ENCODE measurements around the gene NLRP9. TPM values are rescaled to one million over a fixed set of nuclear protein-coding genes. Genes with fewer than 3 reads are reported as not detected.

The NLRP9 gene
- total and polyA plus RNA-seq, 2 of the 8 experiments (the other 6 are each of a cell fraction or from before 2014, with no cell fraction given), result not detected

- H3K9ac ChIP-seq (replicated peaks in 1 of 4; ENCODE audit: extremely low read depth in 1 of 4, low read depth in 3 of 4, low read length in 3 of 4), result no peak overlapping the region
- no peak overlapping the region for H3K14ac ChIP-seq (ENCODE audit: insufficient read length)
- H2AK5ac ChIP-seq (ENCODE audit: low read depth, low read length), result no peak overlapping the region
- no peak overlapping the region for H4K91ac ChIP-seq (replicated peaks; ENCODE audit: insufficient read length, low read length)
- CTCF ChIA-PET (ENCODE audit: partially characterized antibody), result no interaction called here
- WGBS, 2 experiments (ENCODE audit: extremely low coverage in 1 of 2, insufficient coverage in 1 of 2, insufficient read length in 1 of 2, insufficient replicate concordance in 2 of 2, low coverage in 1 of 2, low lambda C conversion rate in 2 of 2, missing lambda C conversion rate in 1 of 2), result 71% methylated on average over 6 of the region's 6 CpGs; no CpG with 5 or more reads in 1 of the 2 experiments
- no peaks in the 10 kb centered on the region for H3K4me1 ChIP-seq (replicated peaks in 1 of 4; ENCODE audit: control insufficient read depth in 3 of 4, insufficient read depth in 4 of 4, low read length in 3 of 4)
- no peak for TF ChIP-seq FOSL1 (IDR thresholded peaks at IDR 0.05; ENCODE audit: insufficient read depth, low read depth, low read length)
- TF ChIP-seq ASH2L (IDR thresholded peaks at IDR 0.05; ENCODE audit: low read length), result no peak
- TF ChIP-seq, protein P1, sequence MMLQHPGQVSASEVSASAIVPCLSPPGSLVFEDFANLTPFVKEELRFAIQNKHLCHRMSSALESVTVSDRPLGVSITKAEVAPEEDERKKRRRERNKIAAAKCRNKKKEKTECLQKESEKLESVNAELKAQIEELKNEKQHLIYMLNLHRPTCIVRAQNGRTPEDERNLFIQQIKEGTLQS (IDR thresholded peaks at IDR 0.05; ENCODE audit: insufficient read depth, low read depth, low read length), result no peak
- no peak for TF ChIP-seq RFX5 (IDR thresholded peaks at IDR 0.05; ENCODE audit: borderline replicate concordance, low read depth, low read length)
- no peak overlapping the region for H2BK120ac ChIP-seq (replicated peaks; ENCODE audit: low read depth, low read length)
- no peak overlapping the region for H3K23ac ChIP-seq (ENCODE audit: insufficient read length)
- H3K4me3 ChIP-seq (ENCODE audit: extremely low read depth in 1 of 4, insufficient read depth in 2 of 4, low read depth in 3 of 4, low read length in 4 of 4), result no peak overlapping the region
- no peak overlapping the region for H2BK12ac ChIP-seq (ENCODE audit: low read depth, low read length)
- FAIRE-seq (no peak), DNase-seq (ENCODE audit: low read depth in 1 of 2, low spot score in 2 of 2) (no peak)
- H3K9me3 ChIP-seq (ENCODE audit: insufficient read depth in 2 of 2, low read depth in 1 of 2, low read length in 1 of 2), result peaks cover 56 to 74% of the 10 kb centered on the region in 2 experiments
- no peak overlapping the region for H2BK15ac ChIP-seq (ENCODE audit: low read length)
- H3K4me2 ChIP-seq (ENCODE audit: insufficient read depth in 1 of 2, low read depth in 2 of 2, low read length in 2 of 2), result no peak overlapping the region
- no peak overlapping the region for H3K56ac ChIP-seq (replicated peaks; ENCODE audit: insufficient read length, low read depth, low read length)
- POLR2A ChIA-PET (ENCODE audit: partially characterized antibody), result interaction anchor here (0.5 kb wide), 1 partner anchor 260 kb away, joined by 3 read pairs; no protein-coding TSS in a partner anchor
- H3K79me2 ChIP-seq (ENCODE audit: control insufficient read depth in 1 of 2, insufficient read depth in 2 of 2, low read length in 2 of 2), result no peaks in the 10 kb centered on the region
- H2BK5ac ChIP-seq (ENCODE audit: low read depth, low read length), result no peak overlapping the region
- no peak overlapping the region for H4K5ac ChIP-seq (ENCODE audit: insufficient read length, low read depth, low read length)
- H2AFZ ChIP-seq (ENCODE audit: low read length), result no peak overlapping the region
- H3K36me3 ChIP-seq (ENCODE audit: control insufficient read depth in 2 of 4, insufficient read depth in 4 of 4, low read length in 3 of 4), result no peaks in the 10 kb centered on the region
- H3K18ac ChIP-seq (ENCODE audit: extremely low read depth, low read length), result no peak overlapping the region
- peaks cover 3% of the 10 kb centered on the region; the same call in 1 of the 2 replicates for H3K23me2 ChIP-seq (ENCODE audit: low read depth, low read length)
- peaks cover 0 to 2% of the 10 kb centered on the region in 2 experiments for H4K20me1 ChIP-seq (replicated peaks in 1 of 2; ENCODE audit: control insufficient read depth in 1 of 2, insufficient read depth in 2 of 2, low read length in 2 of 2)
- H3K4ac ChIP-seq (replicated peaks; ENCODE audit: insufficient read length, low read depth, low read length), result no peak overlapping the region
- H3K27me3 ChIP-seq (replicated peaks in 1 of 4; ENCODE audit: control insufficient read depth in 3 of 4, extremely low read depth in 1 of 4, insufficient read depth in 3 of 4, low read length in 3 of 4), result no peaks in the 10 kb centered on the region
- no peak overlapping the region for H4K8ac ChIP-seq (ENCODE audit: extremely low read depth, insufficient read depth, low read length)
- H2BK20ac ChIP-seq (ENCODE audit: low read length), result no peak overlapping the region
- no peaks in the 10 kb centered on the region for H3K79me1 ChIP-seq (ENCODE audit: low read depth, low read length)
- no peak overlapping the region for H3K27ac ChIP-seq (ENCODE audit: low read depth, low read length)
These were observed 12.5 kb upstream of the NLRP9 start for GRCh38 chr19:55750715-55751114.

Data from H1 (cell line).